ENCODE data around the gene MUC4.

- TF ChIP-seq, protein P1, sequence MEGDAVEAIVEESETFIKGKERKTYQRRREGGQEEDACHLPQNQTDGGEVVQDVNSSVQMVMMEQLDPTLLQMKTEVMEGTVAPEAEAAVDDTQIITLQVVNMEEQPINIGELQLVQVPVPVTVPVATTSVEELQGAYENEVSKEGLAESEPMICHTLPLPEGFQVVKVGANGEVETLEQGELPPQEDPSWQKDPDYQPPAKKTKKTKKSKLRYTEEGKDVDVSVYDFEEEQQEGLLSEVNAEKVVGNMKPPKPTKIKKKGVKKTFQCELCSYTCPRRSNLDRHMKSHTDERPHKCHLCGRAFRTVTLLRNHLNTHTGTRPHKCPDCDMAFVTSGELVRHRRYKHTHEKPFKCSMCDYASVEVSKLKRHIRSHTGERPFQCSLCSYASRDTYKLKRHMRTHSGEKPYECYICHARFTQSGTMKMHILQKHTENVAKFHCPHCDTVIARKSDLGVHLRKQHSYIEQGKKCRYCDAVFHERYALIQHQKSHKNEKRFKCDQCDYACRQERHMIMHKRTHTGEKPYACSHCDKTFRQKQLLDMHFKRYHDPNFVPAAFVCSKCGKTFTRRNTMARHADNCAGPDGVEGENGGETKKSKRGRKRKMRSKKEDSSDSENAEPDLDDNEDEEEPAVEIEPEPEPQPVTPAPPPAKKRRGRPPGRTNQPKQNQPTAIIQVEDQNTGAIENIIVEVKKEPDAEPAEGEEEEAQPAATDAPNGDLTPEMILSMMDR (IDR thresholded peaks at IDR 0.05 in 4 of 5, conservative IDR thresholded peaks at IDR 0.05 in 1 of 5) = no peak
- no peak for TF ChIP-seq POLR2A (IDR thresholded peaks at IDR 0.05)
Measured at GRCh38 chr3:195718477-195718984, 93.2 kb downstream of the MUC4 start.

All from gastrocnemius medialis (tissue), 4 donors.